ENCODE results near the gene MSGN1. TPM values are rescaled to one million over a fixed set of nuclear protein-coding genes. Genes with fewer than 3 reads are reported as not detected.

MSGN1 gene, protein sequence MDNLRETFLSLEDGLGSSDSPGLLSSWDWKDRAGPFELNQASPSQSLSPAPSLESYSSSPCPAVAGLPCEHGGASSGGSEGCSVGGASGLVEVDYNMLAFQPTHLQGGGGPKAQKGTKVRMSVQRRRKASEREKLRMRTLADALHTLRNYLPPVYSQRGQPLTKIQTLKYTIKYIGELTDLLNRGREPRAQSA
- total RNA-seq (2022; extraction: Qiagen RNA extraction): not detected in 5 replicates

DNA sequence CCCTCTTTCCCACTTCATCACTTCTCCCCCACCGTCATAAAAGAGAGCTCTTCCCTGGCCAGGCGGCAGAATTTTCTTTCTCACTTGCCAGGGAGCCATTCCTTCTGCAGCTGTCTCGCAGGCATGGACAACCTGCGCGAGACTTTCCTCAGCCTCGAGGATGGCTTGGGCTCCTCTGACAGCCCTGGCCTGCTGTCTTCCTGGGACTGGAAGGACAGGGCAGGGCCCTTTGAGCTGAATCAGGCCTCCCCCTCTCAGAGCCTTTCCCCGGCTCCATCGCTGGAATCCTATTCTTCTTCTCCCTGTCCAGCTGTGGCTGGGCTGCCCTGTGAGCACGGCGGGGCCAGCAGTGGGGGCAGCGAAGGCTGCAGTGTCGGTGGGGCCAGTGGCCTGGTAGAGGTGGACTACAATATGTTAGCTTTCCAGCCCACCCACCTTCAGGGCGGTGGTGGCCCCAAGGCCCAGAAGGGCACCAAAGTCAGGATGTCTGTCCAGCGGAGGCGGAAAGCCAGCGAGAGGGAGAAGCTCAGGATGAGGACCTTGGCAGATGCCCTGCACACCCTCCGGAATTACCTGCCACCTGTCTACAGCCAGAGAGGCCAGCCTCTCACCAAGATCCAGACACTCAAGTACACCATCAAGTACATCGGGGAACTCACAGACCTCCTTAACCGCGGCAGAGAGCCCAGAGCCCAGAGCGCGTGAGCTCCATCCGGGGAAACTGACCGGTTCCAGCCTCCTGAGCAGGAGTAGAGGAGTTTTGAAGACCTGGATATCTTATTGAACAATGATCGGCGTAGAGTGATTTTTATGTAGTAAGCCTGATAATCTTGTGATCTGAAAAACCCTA, at the start of gene MSGN1:
Gene MSGN1, plus strand, starts transcription at position 65 of the 850 bp plus-strand sequence. Its CDS starts 59 bp downstream, at position 124.

Other genes starting within 250 kb of the MSGN1 start
- gene SMC6, start 62.6 kb upstream of the MSGN1 start, total RNA-seq (2022; extraction: Qiagen RNA extraction): 21.9 to 36.6 TPM (median 28.2 TPM) in 5 replicates
- 9.6 to 12.2 TPM (median 10.7 TPM) in 5 replicates for gene GEN1, start 62.3 kb upstream of the MSGN1 start, total RNA-seq (2022; extraction: Qiagen RNA extraction)
- gene KCNS3, start 62.2 kb downstream of the MSGN1 start, total RNA-seq (2022; extraction: Qiagen RNA extraction): 1.2 to 1.4 TPM (median 1.3 TPM) in 5 replicates